Trophoblast cell (in vitro differentiated cells and primary cell): ENCODE data around the gene CIB2.

Source experiments
- DNase-seq, 2 donors: peaks; one replicate each; pipeline ENCODE4 v3.0.0-alpha.2; 2016
- H2AFZ ChIP-seq: 2 replicates; pipeline ENCODE4 v1.6.1; 2013; ENCODE audit warnings: low read length, moderate library complexity, mild to moderate bottlenecking; ENCODE audit not compliant: insufficient read depth, poor library complexity
- H2AK5ac ChIP-seq: 2 replicates; pipeline ENCODE4 v1.6.1; 2013; ENCODE audit warnings: mild to moderate bottlenecking, low read length
- H2BK120ac ChIP-seq: 2 replicates; pipeline ENCODE4 v1.6.1; 2013; ENCODE audit warnings: low read length, mild to moderate bottlenecking, moderate library complexity; ENCODE audit not compliant: insufficient read depth, poor library complexity
- H2BK12ac ChIP-seq: 2 replicates; pipeline ENCODE4 v1.6.1; 2013; ENCODE audit warnings: mild to moderate bottlenecking, low read length, moderate library complexity
- H2BK5ac ChIP-seq: 2 replicates; pipeline ENCODE4 v1.6.1; 2013; ENCODE audit warnings: low read length, low read depth, moderate library complexity, mild to moderate bottlenecking; ENCODE audit not compliant: poor library complexity
- H3K14ac ChIP-seq: 2 replicates; pipeline ENCODE4 v1.6.1; 2013; ENCODE audit warnings: mild to moderate bottlenecking, low read length
- H3K18ac ChIP-seq: 2 replicates; pipeline ENCODE4 v1.6.1; 2013; ENCODE audit warnings: mild to moderate bottlenecking, low read length
- H3K23ac ChIP-seq: 2 replicates; pipeline ENCODE4 v1.6.1; 2013; ENCODE audit warnings: low read length
- H3K27ac ChIP-seq: 2 replicates; pipeline ENCODE4 v1.5.1; 2013; ENCODE audit warnings: low read depth, mild to moderate bottlenecking, inconsistent platforms, low read length, moderate library complexity
- H3K27me3 ChIP-seq: 2 replicates; pipeline ENCODE4 v1.6.1; 2013; ENCODE audit warnings: inconsistent platforms, mild to moderate bottlenecking, low read length, moderate library complexity; ENCODE audit not compliant: insufficient read depth
- H3K36me3 ChIP-seq, 2 experiments: 1 replicate in 1 of 2; 2 replicates in 1 of 2; pipeline ENCODE4 v1.6.1; 2013; ENCODE audit warnings: low read length in 2 of 2, mild to moderate bottlenecking in 2 of 2, moderate library complexity in 1 of 2; ENCODE audit not compliant: insufficient read depth in 2 of 2, control insufficient read depth in 1 of 2
- H3K4ac ChIP-seq: 2 replicates; pipeline ENCODE4 v1.6.1; 2013; ENCODE audit warnings: low read depth, mild to moderate bottlenecking, low read length, moderate library complexity
- H3K4me1 ChIP-seq, 2 experiments: 1 replicate in 1 of 2; 2 replicates in 1 of 2; pipeline ENCODE4 v1.6.1; 2013; ENCODE audit warnings: low read length in 2 of 2, mild to moderate bottlenecking in 2 of 2, moderate library complexity in 1 of 2; ENCODE audit not compliant: insufficient read depth in 2 of 2, control insufficient read depth in 1 of 2
- H3K4me2 ChIP-seq: 2 replicates; pipeline ENCODE4 v1.6.1; 2013; ENCODE audit warnings: inconsistent platforms, mild to moderate bottlenecking, low read length, moderate library complexity
- H3K4me3 ChIP-seq: 2 replicates; pipeline ENCODE4 v1.5.1; 2013; ENCODE audit warnings: mild to moderate bottlenecking, low read depth, low read length, inconsistent platforms
- H3K79me1 ChIP-seq: one replicate; pipeline ENCODE4 v1.6.1; 2013; ENCODE audit warnings: low read length
- H3K79me2 ChIP-seq: 2 replicates; pipeline ENCODE4 v1.6.1; 2013; ENCODE audit warnings: low read length, mild to moderate bottlenecking; ENCODE audit not compliant: control insufficient read depth, insufficient read depth, poor library complexity
- H3K9ac ChIP-seq: 2 replicates; pipeline ENCODE4 v1.6.1; 2013; ENCODE audit warnings: mild to moderate bottlenecking, low read length
- H3K9me3 ChIP-seq: 2 replicates; pipeline ENCODE4 v1.6.1; 2013; ENCODE audit warnings: low read depth, mild to moderate bottlenecking, control low read depth, inconsistent platforms, low read length; ENCODE audit not compliant: insufficient read depth
- H4K12ac ChIP-seq: 2 replicates; pipeline ENCODE4 v1.6.1; 2013; ENCODE audit warnings: low read depth, mild to moderate bottlenecking, low read length, moderate library complexity
- H4K8ac ChIP-seq: 2 replicates; pipeline ENCODE4 v1.6.1; 2013; ENCODE audit warnings: low read depth, mild to moderate bottlenecking, low read length, moderate library complexity
- H4K91ac ChIP-seq: one replicate; pipeline ENCODE4 v1.6.1; 2013; ENCODE audit warnings: low read depth, mild to moderate bottlenecking, low read length, moderate library complexity
- WGBS: extraction: QIAGEN DNeasy Blood & Tissue Kit; methylation state at CpG from one replicate; pipeline ENCODE4 v1.1.7; 2013; ENCODE audit warnings: missing lambda C conversion rate; ENCODE audit not compliant: insufficient read length, insufficient coverage; ENCODE audit errors: extremely low coverage; 5-methylcytosine and 5-hydroxymethylcytosine counted together

Gene CIB2

DNA sequence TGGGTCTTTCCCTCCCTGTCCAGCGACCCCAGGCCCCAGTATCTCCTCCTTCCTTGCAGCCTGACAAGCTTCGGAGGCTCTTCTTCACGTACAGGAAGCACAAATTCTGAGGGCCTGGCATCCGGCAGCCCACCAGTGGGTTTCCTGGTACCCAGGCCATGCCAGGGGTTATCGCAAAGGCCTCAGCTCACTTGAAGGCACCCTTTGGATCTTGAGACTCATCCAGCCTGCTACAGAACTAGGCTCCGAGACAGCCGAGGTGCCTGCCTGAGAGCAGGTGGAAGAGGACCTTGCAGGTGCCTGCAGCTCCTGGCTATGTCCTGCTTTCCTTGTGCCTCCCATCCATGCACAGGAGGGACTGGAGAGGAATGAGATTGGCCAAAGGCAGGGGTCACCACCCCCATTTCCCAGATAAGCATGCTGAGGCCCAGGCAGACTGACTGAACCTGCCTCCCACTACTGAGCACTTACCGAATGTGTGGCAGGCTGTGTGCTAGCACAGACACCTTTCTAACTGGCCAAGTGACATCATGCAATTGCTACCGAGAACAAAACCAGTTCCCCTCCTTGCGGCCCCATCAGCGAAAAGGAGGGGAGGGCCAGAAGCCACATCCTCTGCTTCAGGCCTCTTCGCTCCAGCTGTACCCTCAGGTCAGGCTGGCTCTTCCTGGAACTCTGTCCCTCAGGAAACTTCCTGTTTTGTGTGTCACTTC, 27.7 kb downstream of the CIB2 start:
- Histone ChIP-seq H3K18ac (peak overlapping the region; percentile 87), H3K4me2 (no peak overlapping the region), H3K79me2 (peaks cover 9% of the 10 kb centered on the region), H4K91ac (peak overlapping the region; percentile 95), H2AFZ (no peak overlapping the region), H4K8ac (peak overlapping the region; percentile 39), H3K14ac (peak overlapping the region; percentile 93), H3K27ac (peak overlapping the region; percentile 4), H3K27me3 (no peaks in the 10 kb centered on the region), H3K4ac (peak overlapping the region; percentile 53), H3K4me3 (no peak overlapping the region), H3K79me1 (peaks cover 33% of the 10 kb centered on the region), H2AK5ac (peak overlapping the region; percentile 97), H2BK12ac (peak overlapping the region; percentile 92), H2BK120ac (peak overlapping the region; percentile 84), H3K36me3 (no peaks in the 10 kb centered on the region), H4K12ac (no peak overlapping the region), H3K4me1 (peaks cover 34 to 35% of the 10 kb centered on the region in 2 experiments), H2BK5ac (peak overlapping the region; percentile 79), H3K9me3 (no peaks in the 10 kb centered on the region), H3K9ac (no peak overlapping the region), H3K23ac (no peak overlapping the region)
- no CpG with 5 or more reads among the region's 12 CpGs for WGBS
- DNase-seq, result peak; percentile 67 to 74

DNA sequence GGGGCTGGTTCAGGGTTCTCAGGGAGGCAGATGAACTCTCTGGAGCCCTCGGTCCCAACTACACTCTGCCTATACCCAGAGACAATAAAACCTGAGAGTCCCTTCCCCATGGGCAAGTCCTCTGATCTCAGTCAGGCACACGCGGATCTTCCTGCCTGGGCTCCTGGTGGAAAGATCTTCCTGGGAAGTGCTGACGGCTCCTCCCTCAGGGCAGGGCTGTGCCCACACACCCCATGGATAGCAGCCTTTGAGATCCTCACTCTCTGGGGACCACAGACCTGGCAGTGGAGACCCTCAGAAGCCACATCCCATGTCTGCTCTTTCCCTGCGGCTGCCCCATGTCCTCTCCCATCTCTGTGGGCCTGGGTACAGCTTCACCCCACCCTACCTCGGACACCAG, 28.5 kb downstream of the CIB2 start:
- peaks cover 9% of the 10 kb centered on the region for H3K79me2 ChIP-seq
- no peaks in the 10 kb centered on the region for H3K36me3 ChIP-seq
- peaks cover 37 to 38% of the 10 kb centered on the region in 2 experiments for H3K4me1 ChIP-seq
- no peak overlapping the region for H4K12ac ChIP-seq
- no peak for DNase-seq
- peak overlapping the region; percentile 79 for H2BK5ac ChIP-seq
- no peak overlapping the region for H3K4me3 ChIP-seq
- peak overlapping the region; percentile 95 for H4K91ac ChIP-seq
- peak overlapping the region; percentile 92 for H2BK12ac ChIP-seq
- no peak overlapping the region for H3K9ac ChIP-seq
- peak overlapping the region; percentile 84 for H2BK120ac ChIP-seq
- H3K27ac ChIP-seq, result peak overlapping the region; percentile 13
- no peak overlapping the region for H3K4me2 ChIP-seq
- no CpG with 5 or more reads among the region's 6 CpGs for WGBS
- H2AK5ac ChIP-seq, result peak overlapping the region; percentile 97
- peak overlapping the region; percentile 9 for H2AFZ ChIP-seq
- H3K27me3 ChIP-seq, result no peaks in the 10 kb centered on the region
- H3K4ac ChIP-seq, result peak overlapping the region; percentile 53
- H3K23ac ChIP-seq, result no peak overlapping the region
- peak overlapping the region; percentile 66 for H4K8ac ChIP-seq
- peak overlapping the region; percentile 93 for H3K14ac ChIP-seq
- peaks cover 36% of the 10 kb centered on the region for H3K79me1 ChIP-seq
- no peaks in the 10 kb centered on the region for H3K9me3 ChIP-seq
- peak overlapping the region; percentile 87 for H3K18ac ChIP-seq

DNA sequence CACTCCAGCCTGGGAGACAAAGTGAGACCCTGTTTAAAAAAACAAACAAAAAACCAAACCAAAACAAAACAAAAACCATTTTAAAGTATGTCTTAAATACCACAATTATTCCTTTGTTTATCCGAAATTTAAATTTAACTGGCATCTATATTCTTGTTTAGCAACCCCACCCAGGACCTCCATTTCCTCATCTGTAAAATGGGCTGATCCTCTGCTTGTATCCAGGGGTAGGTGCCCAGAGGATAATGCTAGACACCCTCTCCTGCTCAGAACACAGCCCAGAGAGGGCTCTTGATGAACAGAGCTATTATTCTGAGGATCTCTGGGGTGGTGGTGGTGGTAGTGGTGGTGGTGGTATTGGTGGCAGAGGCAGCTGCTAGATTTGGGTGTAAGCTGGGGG, 29.0 kb downstream of the CIB2 start:
- H3K9ac ChIP-seq, result no peak overlapping the region

DNA sequence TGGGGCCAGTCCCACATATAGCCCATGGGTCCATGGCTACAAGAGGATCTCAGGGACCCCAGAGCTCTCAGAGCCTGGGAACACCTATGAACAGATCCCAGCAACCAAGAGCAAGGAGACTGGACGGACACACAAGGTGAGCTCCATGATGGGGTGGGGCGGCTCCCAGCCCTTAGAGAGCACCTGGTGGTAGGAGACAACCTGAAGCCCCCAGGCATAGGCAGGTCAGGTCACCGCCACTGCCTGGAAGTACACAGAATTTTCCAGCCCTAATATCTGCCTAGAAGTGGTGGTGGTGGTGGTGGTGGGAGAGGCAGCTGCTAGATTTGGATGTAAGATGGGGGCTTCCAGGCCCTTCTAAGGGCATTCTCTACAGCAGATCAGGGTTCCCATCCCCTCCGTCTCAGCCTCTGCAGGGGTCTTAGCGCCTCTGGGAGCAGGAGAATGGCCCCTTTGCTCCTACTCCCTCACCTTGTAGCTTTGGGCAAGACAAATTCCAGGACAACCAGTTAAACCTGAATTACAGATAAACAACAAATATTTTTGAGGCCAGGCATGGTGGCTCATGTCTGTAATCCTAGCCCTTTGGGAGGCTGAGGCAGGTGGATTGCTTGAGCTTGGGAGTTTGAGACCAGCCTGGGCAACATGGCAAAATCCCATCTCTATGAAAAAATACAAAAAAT, 29.7 kb downstream of the CIB2 start:
- Histone ChIP-seq H2BK12ac (peak overlapping the region; percentile 34), H3K23ac (no peak overlapping the region), H4K12ac (no peak overlapping the region), H3K9ac (no peak overlapping the region), H3K79me2 (peaks cover 9% of the 10 kb centered on the region), H3K27me3 (no peaks in the 10 kb centered on the region), H3K27ac (peak overlapping the region; percentile 57), H3K4me3 (no peak overlapping the region), H3K36me3 (no peaks in the 10 kb centered on the region), H4K91ac (peak overlapping the region; percentile 92), H3K79me1 (peaks cover 36% of the 10 kb centered on the region), H3K9me3 (no peaks in the 10 kb centered on the region), H3K4me1 (peaks cover 37 to 38% of the 10 kb centered on the region in 2 experiments), H3K4ac (peak overlapping the region; percentile 16), H2AFZ (no peak overlapping the region), H2BK5ac (peak overlapping the region; percentile 68), H4K8ac (peak overlapping the region; percentile 20), H2AK5ac (no peak overlapping the region), H3K4me2 (peak overlapping the region; percentile 22), H2BK120ac (peak overlapping the region; percentile 85), H3K14ac (peak overlapping the region; percentile 47), H3K18ac (peak overlapping the region; percentile 12)
- WGBS, result no CpG with 5 or more reads among the region's 5 CpGs
- peak; percentile 90 to 95 for DNase-seq

More for the DNA sequence above, 29.0 kb downstream of the CIB2 start:
- Histone ChIP-seq H3K79me1 (peaks cover 36% of the 10 kb centered on the region), H3K36me3 (no peaks in the 10 kb centered on the region), H3K79me2 (peaks cover 9% of the 10 kb centered on the region), H3K23ac (no peak overlapping the region), H3K9me3 (no peaks in the 10 kb centered on the region), H4K12ac (no peak overlapping the region), H4K91ac (peak overlapping the region; percentile 95), H2BK12ac (peak overlapping the region; percentile 92), H2AK5ac (peak overlapping the region; percentile 97), H3K27ac (peak overlapping the region; percentile 50), H3K14ac (peak overlapping the region; percentile 78), H3K4me1 (peaks cover 37 to 38% of the 10 kb centered on the region in 2 experiments), H3K4ac (peak overlapping the region; percentile 53), H3K4me3 (no peak overlapping the region), H3K18ac (peak overlapping the region; percentile 51), H3K27me3 (no peaks in the 10 kb centered on the region), H2AFZ (no peak overlapping the region), H2BK5ac (peak overlapping the region; percentile 79), H3K4me2 (no peak overlapping the region), H4K8ac (peak overlapping the region; percentile 66), H2BK120ac (peak overlapping the region; percentile 84)
- WGBS, result 100% methylated on average over 1 of the region's 1 CpG
- DNase-seq, result no peak
